ENCODE data around the gene DIAPH2. TPM values are rescaled to one million over a fixed set of nuclear protein-coding genes. Genes with fewer than 3 reads are reported as not detected.

Gene DIAPH2
- total and polyA plus RNA-seq, 2 experiments from 2014 or later: 16.2 to 56.6 TPM

GRCh38 chrX:96696462-96696861 is 11.8 kb downstream of the DIAPH2 start:
- no peaks in the 10 kb centered on the region; the same call in 2 of the 3 replicates for H3K4me1 Mint-ChIP-seq
- ATAC-seq: no peak

More at GRCh38 chrX:96696462-96696861, 11.8 kb downstream of the DIAPH2 start:
- Mint-ChIP-seq H3K27ac (no peak overlapping the region), H3K36me3 (ENCODE audit: low read depth) (no peaks in the 10 kb centered on the region), H3K9me3 (no peaks in the 10 kb centered on the region), H3K4me3 (no peak overlapping the region), H3K27me3 (ENCODE audit: insufficient read depth, low read depth, poor library complexity) (no peaks in the 10 kb centered on the region)
- no peaks in the 10 kb centered on the region for H3F3A ChIP-seq (replicated peaks; ENCODE audit: low read depth)
- peaks cover under 1% of the 10 kb centered on the region; the same call in 1 of the 2 replicates for H3K79me2 ChIP-seq (replicated peaks; ENCODE audit: insufficient read depth)
- H3K9me2 ChIP-seq (ENCODE audit: insufficient read depth): no peaks in the 10 kb centered on the region
- no peak overlapping the region for H3K4me2 ChIP-seq
- H3K36me3 ChIP-seq (ENCODE audit: insufficient read depth): no peaks in the 10 kb centered on the region
- no peak overlapping the region for H2AFZ ChIP-seq
- TF ChIP-seq ETS1 (IDR thresholded peaks at IDR 0.05): no peak
- TF ChIP-seq, protein P1, sequence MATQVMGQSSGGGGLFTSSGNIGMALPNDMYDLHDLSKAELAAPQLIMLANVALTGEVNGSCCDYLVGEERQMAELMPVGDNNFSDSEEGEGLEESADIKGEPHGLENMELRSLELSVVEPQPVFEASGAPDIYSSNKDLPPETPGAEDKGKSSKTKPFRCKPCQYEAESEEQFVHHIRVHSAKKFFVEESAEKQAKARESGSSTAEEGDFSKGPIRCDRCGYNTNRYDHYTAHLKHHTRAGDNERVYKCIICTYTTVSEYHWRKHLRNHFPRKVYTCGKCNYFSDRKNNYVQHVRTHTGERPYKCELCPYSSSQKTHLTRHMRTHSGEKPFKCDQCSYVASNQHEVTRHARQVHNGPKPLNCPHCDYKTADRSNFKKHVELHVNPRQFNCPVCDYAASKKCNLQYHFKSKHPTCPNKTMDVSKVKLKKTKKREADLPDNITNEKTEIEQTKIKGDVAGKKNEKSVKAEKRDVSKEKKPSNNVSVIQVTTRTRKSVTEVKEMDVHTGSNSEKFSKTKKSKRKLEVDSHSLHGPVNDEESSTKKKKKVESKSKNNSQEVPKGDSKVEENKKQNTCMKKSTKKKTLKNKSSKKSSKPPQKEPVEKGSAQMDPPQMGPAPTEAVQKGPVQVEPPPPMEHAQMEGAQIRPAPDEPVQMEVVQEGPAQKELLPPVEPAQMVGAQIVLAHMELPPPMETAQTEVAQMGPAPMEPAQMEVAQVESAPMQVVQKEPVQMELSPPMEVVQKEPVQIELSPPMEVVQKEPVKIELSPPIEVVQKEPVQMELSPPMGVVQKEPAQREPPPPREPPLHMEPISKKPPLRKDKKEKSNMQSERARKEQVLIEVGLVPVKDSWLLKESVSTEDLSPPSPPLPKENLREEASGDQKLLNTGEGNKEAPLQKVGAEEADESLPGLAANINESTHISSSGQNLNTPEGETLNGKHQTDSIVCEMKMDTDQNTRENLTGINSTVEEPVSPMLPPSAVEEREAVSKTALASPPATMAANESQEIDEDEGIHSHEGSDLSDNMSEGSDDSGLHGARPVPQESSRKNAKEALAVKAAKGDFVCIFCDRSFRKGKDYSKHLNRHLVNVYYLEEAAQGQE (IDR thresholded peaks at IDR 0.05; ENCODE audit: unreplicated experiment): no peak
- TF ChIP-seq EZH2 (IDR thresholded peaks at IDR 0.05; ENCODE audit: low read depth, unreplicated experiment): no peak
- no peak for TF ChIP-seq ZNF462 (CRISPR knock-in tag; IDR thresholded peaks at IDR 0.05)
- TF ChIP-seq ZNF331 (CRISPR knock-in tag; IDR thresholded peaks at IDR 0.05; ENCODE audit: low read depth): no peak
- TF ChIP-seq POLR2AphosphoS5 (IDR thresholded peaks at IDR 0.05; ENCODE audit: low read depth): no peak
- TF ChIP-seq NANOG (IDR thresholded peaks at IDR 0.05; ENCODE audit: borderline replicate concordance): no peak
- TF ChIP-seq EZH2phosphoT487 (IDR thresholded peaks at IDR 0.05; ENCODE audit: unreplicated experiment): no peak
- TF ChIP-seq, protein P2, sequence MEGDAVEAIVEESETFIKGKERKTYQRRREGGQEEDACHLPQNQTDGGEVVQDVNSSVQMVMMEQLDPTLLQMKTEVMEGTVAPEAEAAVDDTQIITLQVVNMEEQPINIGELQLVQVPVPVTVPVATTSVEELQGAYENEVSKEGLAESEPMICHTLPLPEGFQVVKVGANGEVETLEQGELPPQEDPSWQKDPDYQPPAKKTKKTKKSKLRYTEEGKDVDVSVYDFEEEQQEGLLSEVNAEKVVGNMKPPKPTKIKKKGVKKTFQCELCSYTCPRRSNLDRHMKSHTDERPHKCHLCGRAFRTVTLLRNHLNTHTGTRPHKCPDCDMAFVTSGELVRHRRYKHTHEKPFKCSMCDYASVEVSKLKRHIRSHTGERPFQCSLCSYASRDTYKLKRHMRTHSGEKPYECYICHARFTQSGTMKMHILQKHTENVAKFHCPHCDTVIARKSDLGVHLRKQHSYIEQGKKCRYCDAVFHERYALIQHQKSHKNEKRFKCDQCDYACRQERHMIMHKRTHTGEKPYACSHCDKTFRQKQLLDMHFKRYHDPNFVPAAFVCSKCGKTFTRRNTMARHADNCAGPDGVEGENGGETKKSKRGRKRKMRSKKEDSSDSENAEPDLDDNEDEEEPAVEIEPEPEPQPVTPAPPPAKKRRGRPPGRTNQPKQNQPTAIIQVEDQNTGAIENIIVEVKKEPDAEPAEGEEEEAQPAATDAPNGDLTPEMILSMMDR (conservative IDR thresholded peaks at IDR 0.05; ENCODE audit: low read depth in 2 of 2): no peak
- TF ChIP-seq JUNB (IDR thresholded peaks at IDR 0.05; ENCODE audit: unreplicated experiment): no peak
- no peak for TF ChIP-seq ZNF114 (CRISPR knock-in tag; IDR thresholded peaks at IDR 0.05)
- TF ChIP-seq STAT1 (IDR thresholded peaks at IDR 0.05; ENCODE audit: unreplicated experiment): no peak
- TF ChIP-seq CREB1 (CRISPR knock-in tag; IDR thresholded peaks at IDR 0.05; ENCODE audit: low read depth): no peak
- no peak overlapping the region for H3K27ac ChIP-seq (ENCODE audit: low read depth)
- H3K27me3 ChIP-seq (ENCODE audit: insufficient read depth): no peaks in the 10 kb centered on the region
- no peaks in the 10 kb centered on the region for H4K20me1 ChIP-seq (replicated peaks; ENCODE audit: insufficient read depth)
- H3K4me3 ChIP-seq: no peak overlapping the region
- H3K4me1 ChIP-seq (ENCODE audit: insufficient read depth): peaks cover 4% of the 10 kb centered on the region; the same call in 1 of the 2 replicates
- no peak for DNase-seq (ENCODE audit: low spot score)

Measured in GM23338 (cell line).